Parathyroid adenoma (tissue), 2 donors: Measurements from ENCODE around the gene ITGA11.

Source experiments
- H2AFZ ChIP-seq: fragments of 300-600 bp; sonication (generic); one replicate; pipeline ENCODE4 v1.7.0; 2017; ENCODE audit warnings: antibody characterized with exemption, mild to moderate bottlenecking
- H3K27ac ChIP-seq: fragments of 300-600 bp; sonication (generic); one replicate; pipeline ENCODE4 v1.7.0; 2017
- H3K27me3 ChIP-seq: fragments of 300-600 bp; sonication (generic); one replicate; pipeline ENCODE4 v1.7.0; 2017; ENCODE audit warnings: low read length; ENCODE audit not compliant: control insufficient read depth, insufficient read depth
- H3K36me3 ChIP-seq: fragments of 300-600 bp; sonication (generic); one replicate; pipeline ENCODE4 v1.7.0; 2017; ENCODE audit warnings: low read length; ENCODE audit not compliant: control insufficient read depth, insufficient read depth
- H3K4me1 ChIP-seq: fragments of 300-600 bp; sonication (generic); one replicate; pipeline ENCODE4 v1.7.0; 2017; ENCODE audit warnings: control low read depth
- H3K4me2 ChIP-seq: fragments of 300-600 bp; sonication (generic); one replicate; pipeline ENCODE4 v1.7.0; 2017; ENCODE audit warnings: low read length
- H3K4me3 ChIP-seq: fragments of 300-600 bp; sonication (generic); one replicate; pipeline ENCODE4 v1.7.0; 2017; ENCODE audit warnings: low read depth, low read length
- H3K79me2 ChIP-seq: fragments of 300-600 bp; sonication (generic); one replicate; pipeline ENCODE4 v1.7.0; 2017; ENCODE audit warnings: control low read depth
- H3K9ac ChIP-seq: fragments of 300-600 bp; sonication (generic); one replicate; pipeline ENCODE4 v1.7.0; 2017; ENCODE audit warnings: mild to moderate bottlenecking
- H3K9me3 ChIP-seq: fragments of 300-600 bp; sonication (generic); one replicate; pipeline ENCODE4 v1.7.0; 2017; ENCODE audit warnings: low read length; ENCODE audit not compliant: control insufficient read depth
- TF ChIP-seq, protein P1 (sequence below): fragments of 300-600 bp; sonication (generic); IDR thresholded peaks from one replicate; pipeline ENCODE4 v1.7.0; 2017; ENCODE audit warnings: antibody characterized with exemption, mild to moderate bottlenecking
- donor health status: primary hyperparathyroidism.

ITGA11 gene

DNA sequence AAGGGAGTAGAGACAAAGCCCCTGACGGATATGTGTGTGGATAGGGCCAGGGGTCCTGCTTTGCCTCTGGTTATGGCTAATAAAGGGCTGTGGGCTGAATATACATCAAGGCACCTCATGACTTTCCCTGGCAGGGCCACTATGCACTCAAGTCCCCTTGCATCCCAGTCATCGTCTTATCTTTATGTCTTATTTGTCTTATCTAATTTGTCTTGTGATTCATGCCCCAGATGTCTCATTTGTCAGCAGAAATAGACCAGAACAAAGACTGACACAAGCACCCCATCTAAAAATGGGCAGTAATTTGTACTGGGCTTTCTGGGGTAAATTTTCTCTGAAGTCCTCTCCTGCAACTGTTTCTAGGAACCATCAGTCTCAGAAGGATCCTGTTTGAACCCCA is 68.6 kb downstream of the ITGA11 start:
- Histone ChIP-seq H3K9ac (no peak overlapping the region), H3K27ac (no peak overlapping the region), H3K4me3 (no peak overlapping the region), H3K9me3 (no peaks in the 10 kb centered on the region), H3K27me3 (no peaks in the 10 kb centered on the region), H2AFZ (no peak overlapping the region), H3K36me3 (no peaks in the 10 kb centered on the region), H3K79me2 (no peaks in the 10 kb centered on the region), H3K4me1 (no peaks in the 10 kb centered on the region), H3K4me2 (no peak overlapping the region)
- TF ChIP-seq, protein P1, sequence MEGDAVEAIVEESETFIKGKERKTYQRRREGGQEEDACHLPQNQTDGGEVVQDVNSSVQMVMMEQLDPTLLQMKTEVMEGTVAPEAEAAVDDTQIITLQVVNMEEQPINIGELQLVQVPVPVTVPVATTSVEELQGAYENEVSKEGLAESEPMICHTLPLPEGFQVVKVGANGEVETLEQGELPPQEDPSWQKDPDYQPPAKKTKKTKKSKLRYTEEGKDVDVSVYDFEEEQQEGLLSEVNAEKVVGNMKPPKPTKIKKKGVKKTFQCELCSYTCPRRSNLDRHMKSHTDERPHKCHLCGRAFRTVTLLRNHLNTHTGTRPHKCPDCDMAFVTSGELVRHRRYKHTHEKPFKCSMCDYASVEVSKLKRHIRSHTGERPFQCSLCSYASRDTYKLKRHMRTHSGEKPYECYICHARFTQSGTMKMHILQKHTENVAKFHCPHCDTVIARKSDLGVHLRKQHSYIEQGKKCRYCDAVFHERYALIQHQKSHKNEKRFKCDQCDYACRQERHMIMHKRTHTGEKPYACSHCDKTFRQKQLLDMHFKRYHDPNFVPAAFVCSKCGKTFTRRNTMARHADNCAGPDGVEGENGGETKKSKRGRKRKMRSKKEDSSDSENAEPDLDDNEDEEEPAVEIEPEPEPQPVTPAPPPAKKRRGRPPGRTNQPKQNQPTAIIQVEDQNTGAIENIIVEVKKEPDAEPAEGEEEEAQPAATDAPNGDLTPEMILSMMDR: no peak

DNA sequence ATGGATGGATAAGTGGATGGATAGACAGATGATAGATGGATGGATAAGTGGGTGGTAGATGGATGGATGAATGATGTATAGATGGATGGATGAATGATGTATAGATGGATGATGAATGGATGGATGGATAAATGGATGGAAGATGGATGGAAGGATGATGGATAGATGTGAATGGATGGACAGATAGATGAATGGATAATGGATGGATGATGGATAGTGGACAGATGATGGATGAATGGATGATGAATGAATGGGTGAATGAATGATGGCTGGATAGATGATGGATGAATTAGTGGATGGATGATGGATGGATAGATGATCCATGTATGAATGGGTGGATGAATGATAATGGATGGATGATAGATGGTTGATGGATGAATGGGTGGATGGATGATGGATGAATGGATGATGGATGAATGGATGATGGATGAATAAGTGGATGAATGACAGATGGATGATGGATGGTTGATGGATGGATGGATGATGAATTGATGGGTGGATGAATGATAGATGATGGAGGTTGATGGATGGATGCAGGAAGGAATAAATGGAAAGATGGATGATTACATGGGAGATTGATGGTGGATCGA is 69.3 kb downstream of the ITGA11 start:
- no peak overlapping the region for H3K4me3 ChIP-seq
- no peaks in the 10 kb centered on the region for H3K27me3 ChIP-seq
- H3K79me2 ChIP-seq: no peaks in the 10 kb centered on the region
- H3K4me1 ChIP-seq: no peaks in the 10 kb centered on the region
- H3K9me3 ChIP-seq: no peaks in the 10 kb centered on the region
- no peak overlapping the region for H3K9ac ChIP-seq
- TF ChIP-seq, protein P1: no peak
- no peak overlapping the region for H3K27ac ChIP-seq
- H3K36me3 ChIP-seq: no peaks in the 10 kb centered on the region
- H2AFZ ChIP-seq: no peak overlapping the region
- H3K4me2 ChIP-seq: no peak overlapping the region

DNA sequence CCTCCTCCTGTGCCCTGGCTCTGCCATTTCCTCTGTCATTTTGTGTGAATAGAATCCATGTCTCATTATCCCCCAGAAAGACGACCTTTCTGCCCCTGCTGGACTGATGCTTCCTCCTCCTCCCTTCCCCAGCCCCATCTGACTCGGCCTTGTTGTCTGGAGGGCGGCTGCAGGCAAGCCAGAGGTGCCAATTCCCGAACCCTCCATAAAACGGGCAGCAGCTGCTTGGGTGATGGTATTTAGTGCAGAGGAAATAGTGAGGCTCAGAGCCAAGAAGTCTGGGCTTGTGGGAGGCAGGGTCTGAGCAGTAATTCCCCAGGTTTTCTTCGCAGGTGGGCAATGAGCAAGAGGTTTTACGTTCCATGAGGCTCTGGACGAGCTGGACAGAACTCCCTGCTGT is 71.2 kb downstream of the ITGA11 start:
- no peak overlapping the region for H3K27ac ChIP-seq
- H2AFZ ChIP-seq: no peak overlapping the region
- no peaks in the 10 kb centered on the region for H3K27me3 ChIP-seq
- TF ChIP-seq, protein P1: no peak
- H3K4me1 ChIP-seq: no peaks in the 10 kb centered on the region
- no peak overlapping the region for H3K9ac ChIP-seq
- H3K4me2 ChIP-seq: no peak overlapping the region
- H3K4me3 ChIP-seq: no peak overlapping the region
- H3K79me2 ChIP-seq: no peaks in the 10 kb centered on the region
- no peaks in the 10 kb centered on the region for H3K36me3 ChIP-seq
- H3K9me3 ChIP-seq: no peaks in the 10 kb centered on the region

DNA sequence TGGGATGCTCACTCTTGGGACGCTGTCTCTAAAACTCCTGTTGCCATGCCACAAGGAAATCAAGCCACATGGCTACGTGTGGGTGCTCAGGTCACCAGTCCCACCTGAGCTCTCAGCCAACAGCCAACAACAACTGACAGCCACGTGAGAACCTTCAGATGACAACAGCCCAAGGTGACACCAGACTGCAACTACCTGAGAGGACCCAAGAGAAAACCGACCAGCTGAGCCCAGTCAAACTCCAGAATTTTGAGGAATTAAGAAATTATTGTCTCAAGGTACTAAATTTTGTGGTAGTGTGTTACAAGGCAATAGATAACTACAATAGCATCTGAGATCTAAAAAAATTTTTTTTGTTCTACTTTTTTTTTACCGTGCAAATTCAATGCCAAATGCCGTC is 75.2 kb downstream of the ITGA11 start:
- no peak overlapping the region for H3K4me2 ChIP-seq
- TF ChIP-seq, protein P1: no peak
- H3K4me1 ChIP-seq: peaks cover 4% of the 10 kb centered on the region
- H3K27ac ChIP-seq: no peak overlapping the region
- H3K4me3 ChIP-seq: no peak overlapping the region
- H3K36me3 ChIP-seq: no peaks in the 10 kb centered on the region
- no peaks in the 10 kb centered on the region for H3K27me3 ChIP-seq
- H3K79me2 ChIP-seq: no peaks in the 10 kb centered on the region
- no peaks in the 10 kb centered on the region for H3K9me3 ChIP-seq
- no peak overlapping the region for H2AFZ ChIP-seq
- no peak overlapping the region for H3K9ac ChIP-seq

DNA sequence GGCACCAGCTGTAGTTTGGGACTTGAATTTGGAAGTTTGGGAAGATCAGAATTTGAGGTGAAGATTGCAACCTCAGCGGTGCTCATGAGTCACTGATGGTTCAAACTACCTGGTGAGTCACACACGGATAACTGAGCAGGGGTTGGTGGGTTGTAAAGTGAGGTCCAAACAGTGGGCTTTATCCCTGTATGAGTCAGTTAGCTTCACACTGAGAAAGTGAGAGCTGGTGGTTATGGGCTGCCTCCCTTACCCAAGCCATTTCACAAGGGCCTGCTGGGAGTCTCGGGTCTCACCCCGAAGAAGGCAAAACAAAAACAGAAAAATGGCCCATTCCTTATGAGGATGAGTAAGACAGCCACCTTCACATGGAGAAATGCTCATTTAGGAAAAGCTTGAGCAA is 77.0 kb downstream of the ITGA11 start:
- H3K9me3 ChIP-seq: no peaks in the 10 kb centered on the region
- H3K27ac ChIP-seq: no peak overlapping the region
- H3K9ac ChIP-seq: no peak overlapping the region
- no peaks in the 10 kb centered on the region for H3K79me2 ChIP-seq
- no peak overlapping the region for H2AFZ ChIP-seq
- no peak overlapping the region for H3K4me3 ChIP-seq
- H3K27me3 ChIP-seq: no peaks in the 10 kb centered on the region
- no peak overlapping the region for H3K4me2 ChIP-seq
- TF ChIP-seq, protein P1: no peak
- peaks cover 4% of the 10 kb centered on the region for H3K4me1 ChIP-seq
- no peaks in the 10 kb centered on the region for H3K36me3 ChIP-seq
